GM21576 (cell line): Measurements from ENCODE around the gene WDR18.

Source experiments
- ATAC-seq: cut with Tn5 transposase; IDR thresholded peaks from one replicate; pipeline ENCODE4 v1.9.1; 2021; ENCODE audit warnings: mild to moderate bottlenecking, moderate library complexity; ENCODE audit not compliant: unreplicated experiment

Gene WDR18

GRCh38 chr19:1040476-1041271, 56.5 kb downstream of the WDR18 start:
- peak; percentile 36 for ATAC-seq

GRCh38 chr19:1041272-1041834, 57.2 kb downstream of the WDR18 start:
- no peak for ATAC-seq

- no peak for ATAC-seq
These were observed 57.9 kb downstream of the WDR18 start for GRCh38 chr19:1041835-1042685.

- no peak for ATAC-seq
These were observed 58.8 kb downstream of the WDR18 start for GRCh38 chr19:1042689-1043511.
